HG02885 (cell line): ENCODE measurements around the gene RINL.
"Not testable (repeated sequence)": the region's sequence is repeated elsewhere in the genome, so short reads cannot be mapped to it uniquely, and the experiment has no call there.

ENCODE experiments used
- ATAC-seq: cut with Tn5 transposase; IDR thresholded peaks from one replicate; pipeline ENCODE4 v1.9.1; 2021; ENCODE audit warnings: mild to moderate bottlenecking; ENCODE audit not compliant: unreplicated experiment, poor library complexity

The RINL gene

GRCh38 chr19:38907227-38907626 is 29.2 kb upstream of the RINL start:
- ATAC-seq, result no peak

DNA sequence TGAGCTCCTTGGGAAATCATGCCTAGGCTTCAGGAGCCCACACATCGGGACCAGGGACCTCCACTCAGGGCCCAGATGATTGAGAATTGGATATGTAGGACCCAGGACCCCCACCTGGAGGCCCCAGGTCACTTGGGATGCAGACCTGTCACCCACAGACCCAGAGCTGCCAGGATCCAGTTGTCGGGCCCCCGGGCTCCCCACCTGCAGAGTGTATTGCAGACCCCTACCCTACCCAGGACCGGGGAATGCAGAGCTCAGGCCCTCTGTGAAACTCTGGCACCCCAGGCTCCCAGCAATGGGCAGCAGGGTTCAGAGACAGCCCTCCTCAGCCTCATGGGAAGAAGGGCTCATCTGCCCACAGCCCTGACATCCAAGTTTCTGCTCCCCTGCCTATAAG is 27.5 kb upstream of the RINL start:
- no peak for ATAC-seq

- no peak for ATAC-seq
These were observed 26.8 kb upstream of the RINL start for GRCh38 chr19:38904581-38905539.

DNA sequence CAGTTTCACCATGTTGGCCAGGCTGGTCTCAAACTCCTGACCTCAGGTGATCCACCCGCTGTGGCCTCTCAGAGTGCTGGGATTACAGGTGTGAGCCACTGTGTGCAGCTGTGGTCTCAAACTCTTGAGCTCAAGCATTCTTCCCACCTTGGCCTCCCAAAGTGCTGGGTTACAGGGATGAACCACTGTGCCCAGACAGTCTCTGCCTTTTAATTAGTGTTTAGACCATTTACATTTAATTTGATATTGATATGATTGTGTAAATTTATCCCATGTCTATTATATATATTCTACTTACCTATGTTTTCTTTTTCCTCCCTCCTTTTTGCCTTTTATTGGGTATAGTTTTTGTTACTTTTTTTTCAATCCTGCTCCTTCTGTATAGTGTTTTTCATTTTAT is 23.6 kb upstream of the RINL start:
- no peak for ATAC-seq

- no peak for ATAC-seq
These were observed 22.7 kb upstream of the RINL start for GRCh38 chr19:38900743-38901190.

DNA sequence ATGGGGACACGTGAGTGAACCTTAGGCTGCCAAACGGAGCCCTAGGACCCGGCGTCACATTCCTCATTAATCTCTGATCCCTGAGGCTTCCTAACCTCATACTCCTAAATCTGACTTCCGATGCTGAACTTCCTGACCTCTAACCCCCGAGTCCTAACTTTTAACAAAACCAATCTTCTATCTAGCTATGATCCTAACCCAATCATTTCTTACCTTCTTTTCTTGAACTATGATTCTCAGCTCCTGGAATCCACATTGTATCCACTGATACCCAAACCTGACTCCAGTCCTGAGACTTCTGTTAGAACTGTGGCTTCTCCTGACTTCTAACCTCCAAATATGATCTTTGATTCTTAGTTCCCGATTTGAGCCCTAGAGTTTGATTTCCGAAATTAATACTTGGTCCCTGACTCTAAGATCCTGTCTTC is 22.1 kb upstream of the RINL start:
- ATAC-seq, result no peak

DNA sequence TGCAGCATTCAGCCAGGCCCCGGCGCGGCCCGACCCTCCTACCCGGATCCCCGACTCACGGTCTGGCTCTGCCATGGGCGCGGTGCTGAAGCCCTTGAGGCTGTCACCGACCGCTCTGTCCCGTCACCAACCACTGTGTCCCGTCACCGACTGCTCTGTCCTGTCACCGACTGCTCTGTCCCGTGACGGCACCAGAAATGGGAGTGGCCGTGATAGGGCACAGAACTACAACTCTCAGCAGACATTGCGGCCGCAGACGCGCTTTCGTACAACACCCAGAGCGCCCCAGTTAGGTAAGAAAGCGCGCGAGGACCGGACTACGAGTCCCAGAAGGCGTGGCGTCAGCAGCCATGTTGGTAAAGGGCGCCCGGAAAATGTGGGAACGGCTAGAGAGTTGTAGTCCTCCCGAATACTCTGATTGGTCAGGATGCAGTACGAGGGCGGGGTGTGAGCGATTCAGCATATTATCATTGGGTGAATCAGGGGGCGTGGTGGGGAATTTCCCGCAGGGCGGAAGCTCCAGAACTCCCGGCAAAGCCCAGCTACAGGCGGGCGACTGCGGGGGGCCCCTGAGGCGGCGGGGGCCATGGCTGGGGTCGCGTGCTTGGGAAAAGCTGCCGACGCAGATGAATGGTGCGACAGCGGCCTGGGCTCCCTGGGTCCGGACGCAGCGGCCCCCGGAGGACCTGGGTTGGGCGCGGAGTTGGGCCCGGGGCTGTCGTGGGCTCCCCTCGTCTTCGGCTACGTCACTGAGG is 21.5 kb upstream of the RINL start, which contains the start of the genes NFKBIB and SIRT2:
Gene NFKBIB, plus strand, starts transcription at position 523 of the 755 bp plus-strand sequence. Its CDS starts 64 bp downstream, at position 587.
Gene SIRT2, minus strand, starts transcription at position 172 of the 755 bp plus-strand sequence. Its CDS starts 97 bp downstream, at position 75.
- peak; percentile 91 for ATAC-seq

DNA sequence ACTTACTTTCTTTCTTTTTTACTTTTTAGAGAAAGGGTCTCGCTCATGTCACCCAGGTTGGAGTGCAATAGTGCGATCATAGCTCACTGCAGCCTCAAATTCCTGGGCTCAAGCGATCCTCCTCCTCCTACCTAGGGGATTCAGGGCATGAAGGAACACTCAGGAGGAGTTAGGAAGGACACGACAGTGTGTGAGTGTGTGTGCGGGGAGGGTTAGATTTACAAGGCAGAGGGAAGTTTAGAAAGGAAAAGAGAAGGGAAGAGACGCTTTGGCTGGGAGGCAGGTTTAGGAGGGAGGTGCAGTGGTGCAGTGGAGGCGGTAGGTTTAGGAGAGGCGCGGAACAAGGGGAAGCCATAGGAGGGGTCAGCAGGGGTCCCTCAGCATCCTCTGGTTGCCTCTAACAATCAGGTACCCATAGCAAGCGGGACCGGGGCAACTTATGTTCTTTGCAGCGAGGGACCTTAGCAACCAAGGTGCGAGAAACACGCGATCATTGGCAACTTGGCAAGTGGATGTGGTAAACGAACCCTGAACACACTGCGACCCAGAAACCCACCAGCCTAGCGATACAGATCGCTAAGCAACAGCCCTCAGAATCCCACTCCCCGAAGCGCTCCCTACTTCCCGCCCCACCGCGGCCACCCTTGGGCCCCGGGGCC is 20.8 kb upstream of the RINL start:
- no peak for ATAC-seq

DNA sequence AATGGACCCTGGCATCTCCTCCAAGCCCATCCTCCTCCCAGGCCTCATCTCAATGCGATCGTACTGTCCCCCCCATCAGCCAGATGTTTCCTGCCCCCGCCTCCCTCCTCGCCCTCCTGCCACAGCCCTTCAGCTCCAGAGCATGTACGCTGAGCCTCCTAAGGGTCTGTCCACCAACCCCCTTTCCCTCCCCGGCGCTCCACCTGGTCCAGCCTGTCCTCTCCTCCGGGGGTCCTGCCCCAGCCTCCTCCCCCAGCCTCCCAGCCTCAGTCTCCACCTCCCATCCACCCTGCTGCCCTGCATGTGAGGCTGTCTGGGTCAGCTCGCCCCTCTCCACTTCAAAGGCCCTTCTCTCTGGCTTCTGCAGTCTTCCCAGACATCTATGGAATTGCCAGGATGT is 16.9 kb upstream of the RINL start:
- no peak for ATAC-seq

DNA sequence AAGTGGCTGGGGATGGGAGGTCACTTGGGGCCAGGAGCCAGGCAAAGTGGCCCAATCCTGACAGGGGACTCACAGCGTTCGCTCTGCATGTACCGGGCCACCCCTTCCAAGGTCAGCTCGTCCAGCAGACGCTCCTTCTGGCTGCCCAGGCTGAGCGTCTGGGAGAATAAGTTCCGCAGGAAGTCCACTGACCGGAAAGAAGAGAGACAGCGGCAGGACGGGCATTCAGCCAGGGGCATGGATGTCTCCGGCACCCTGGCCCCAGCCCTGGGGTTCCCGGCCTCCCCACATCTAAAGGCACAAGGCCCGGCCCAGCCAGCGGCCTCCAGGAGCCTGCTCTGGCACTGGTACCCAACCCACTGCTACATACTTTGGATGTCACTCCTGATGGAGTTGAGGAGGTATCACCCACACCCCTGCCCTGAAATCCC is 15.3 kb upstream of the RINL start:
- no peak for ATAC-seq

- ATAC-seq, result no peak
These were observed 14.8 kb upstream of the RINL start for GRCh38 chr19:38892841-38893240.

GRCh38 chr19:38891771-38892170 is 13.7 kb upstream of the RINL start:
- ATAC-seq, result no peak

GRCh38 chr19:38890686-38891085 is 12.6 kb upstream of the RINL start:
- ATAC-seq, result no peak

- ATAC-seq, result no peak
These were observed 11.7 kb upstream of the RINL start for GRCh38 chr19:38889803-38890202.

DNA sequence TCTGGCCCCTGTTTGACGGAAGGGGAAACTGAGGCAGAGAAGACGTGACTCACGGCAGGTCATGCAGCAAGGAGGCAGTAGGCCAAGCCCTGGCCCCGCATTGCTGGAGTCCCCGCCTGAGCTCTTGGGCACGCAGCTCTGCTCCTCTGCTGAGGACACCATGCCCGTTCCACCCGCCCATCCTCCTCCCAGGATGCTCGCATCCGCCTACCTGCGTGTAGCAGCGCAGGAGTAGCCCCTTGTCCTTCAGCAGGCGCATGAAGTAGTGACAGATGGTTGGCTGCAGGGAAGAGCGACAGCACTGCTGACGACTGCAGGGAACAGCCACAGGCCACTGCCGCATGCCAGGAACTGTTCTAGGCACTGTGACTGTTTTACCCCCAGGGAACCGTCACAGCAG is 10.8 kb upstream of the RINL start:
- no peak for ATAC-seq

DNA sequence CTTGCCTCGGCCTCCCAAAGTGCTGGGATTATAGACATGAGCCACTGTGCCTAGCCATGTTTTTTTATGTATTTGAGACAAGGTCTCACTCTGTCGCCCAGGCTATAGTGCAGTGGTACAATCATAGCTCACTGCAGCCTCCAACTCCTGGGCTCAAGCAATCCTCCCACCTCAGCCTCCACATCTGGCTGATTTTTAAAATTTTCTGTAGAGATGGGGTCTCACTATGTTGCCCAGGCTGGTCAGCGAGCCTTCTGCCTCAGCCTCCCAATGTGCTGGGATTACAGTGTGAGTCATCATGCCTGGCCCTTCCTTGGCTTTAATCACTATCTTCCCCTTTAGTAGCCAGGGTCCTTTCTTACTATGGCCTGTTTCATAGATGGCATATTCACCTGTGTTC is 6.6 kb upstream of the RINL start:
- ATAC-seq, result not testable (repeated sequence)

DNA sequence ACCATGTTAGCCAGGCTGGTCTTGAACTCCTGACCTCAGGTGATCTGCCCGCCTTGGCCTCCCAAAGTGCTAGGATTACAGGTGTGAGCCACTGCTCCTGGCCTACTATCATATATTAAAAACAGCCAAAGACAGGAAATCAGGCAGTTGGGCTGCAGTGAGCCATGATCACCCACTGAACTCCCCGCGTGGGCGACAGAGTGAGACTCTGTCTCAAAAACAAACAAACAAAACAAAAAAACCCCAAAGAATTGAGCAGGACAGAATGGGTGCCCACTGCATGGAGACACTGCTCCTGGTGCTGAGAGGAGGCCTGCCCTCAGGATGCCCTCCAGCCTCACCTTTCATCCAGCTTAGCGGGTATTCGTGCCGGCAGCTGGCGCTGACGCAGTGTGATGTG is 5.2 kb upstream of the RINL start:
- no peak for ATAC-seq

GRCh38 chr19:38880882-38881609 is 3.0 kb upstream of the RINL start:
- no peak for ATAC-seq

DNA sequence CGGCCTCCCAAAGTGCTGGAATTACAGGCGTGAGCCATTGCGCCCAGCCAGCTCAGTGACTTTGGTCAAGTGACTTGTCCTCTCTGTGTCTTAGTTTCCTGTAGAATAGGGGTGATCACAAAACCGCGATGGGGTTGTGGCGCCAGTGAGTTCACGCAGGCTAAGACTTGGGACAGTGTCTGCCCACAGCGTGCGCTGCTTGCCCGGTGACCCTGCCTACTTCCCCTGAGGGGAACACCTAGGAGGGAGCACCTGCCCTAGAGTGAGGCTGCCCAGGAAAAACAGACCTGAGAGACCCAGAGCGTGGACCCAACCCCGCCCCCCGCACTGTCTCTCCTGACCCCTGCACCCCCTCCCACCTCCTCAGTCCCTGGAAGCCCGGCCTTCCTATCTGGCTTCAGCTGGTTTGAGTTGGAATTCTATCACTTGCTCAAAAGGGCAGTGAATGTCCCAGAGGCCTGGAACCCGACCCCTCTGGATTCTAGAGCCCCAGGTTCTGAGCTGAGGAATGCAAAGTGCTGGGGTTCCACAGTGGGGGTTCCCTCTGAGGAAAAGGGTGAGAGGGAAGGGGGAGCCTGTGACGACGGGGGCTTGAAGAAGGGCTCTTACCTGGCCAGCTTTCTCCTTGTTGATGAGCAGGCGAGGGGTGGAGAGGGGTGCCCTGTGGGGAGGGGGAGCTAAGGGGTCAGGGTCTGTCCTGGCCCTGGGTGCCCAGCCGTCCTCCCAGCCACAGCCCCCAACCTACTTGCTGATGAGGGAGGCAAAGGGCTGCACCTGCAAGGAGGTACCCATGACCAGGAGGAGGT is 2.2 kb upstream of the RINL start:
- ATAC-seq, result no peak
